Activated T-cell treated with anti-CD3 and anti-CD28 coated beads for 4 hours (primary cell): Measurements from ENCODE around the gene ZDHHC5.
"Not testable (repeated sequence)": the region's sequence is repeated elsewhere in the genome, so short reads cannot be mapped to it uniquely, and the experiment has no call there.

Experiments
- DNase-seq: peaks from one replicate; pipeline ENCODE4 v3.0.0-alpha.2; 2020

Gene ZDHHC5

GRCh38 chr11:57668434-57668782 lies 494 bp downstream of the ZDHHC5 start:
- no peak for DNase-seq

- DNase-seq, result no peak
Observed at GRCh38 chr11:57674251-57674650, 6.3 kb downstream of the ZDHHC5 start.

- DNase-seq, result no peak
Observed at GRCh38 chr11:57675176-57675941, 7.4 kb downstream of the ZDHHC5 start.

- no peak for DNase-seq
Observed at GRCh38 chr11:57679396-57679795, 11.5 kb downstream of the ZDHHC5 start.

GRCh38 chr11:57680552-57680874 lies 12.6 kb downstream of the ZDHHC5 start:
- DNase-seq, result no peak

- no peak for DNase-seq
Observed at GRCh38 chr11:57681168-57681567, 13.3 kb downstream of the ZDHHC5 start.

- not testable (repeated sequence) for DNase-seq
Observed at GRCh38 chr11:57690474-57690873, 22.6 kb downstream of the ZDHHC5 start.

GRCh38 chr11:57698843-57699365 lies 31.0 kb downstream of the ZDHHC5 start:
- no peak for DNase-seq

GRCh38 chr11:57699813-57700212 lies 31.9 kb downstream of the ZDHHC5 start:
- DNase-seq, result no peak

- no peak for DNase-seq
Observed at GRCh38 chr11:57700425-57700824, 32.5 kb downstream of the ZDHHC5 start.

- no peak for DNase-seq
Observed at GRCh38 chr11:57703341-57703740, 35.4 kb downstream of the ZDHHC5 start.

GRCh38 chr11:57704932-57705331 lies 37.0 kb downstream of the ZDHHC5 start:
- DNase-seq, result no peak

- not testable (repeated sequence) for DNase-seq
Observed at GRCh38 chr11:57705432-57705831, 37.5 kb downstream of the ZDHHC5 start.

- no peak for DNase-seq
Observed at GRCh38 chr11:57709802-57710367, 42.0 kb downstream of the ZDHHC5 start.

- DNase-seq, result peak; percentile 65
Observed at GRCh38 chr11:57711414-57712255, 43.7 kb downstream of the ZDHHC5 start, which contains the start of gene MED19. Gene MED19 (minus strand): TSS chr11:57712215. CDS start chr11:57712179, 36 bp downstream.

GRCh38 chr11:57712256-57713150 lies 44.6 kb downstream of the ZDHHC5 start, which contains the start of gene TMX2:
Gene TMX2 (plus strand): TSS chr11:57712593. CDS start chr11:57712619, 26 bp downstream.
- peak; percentile 82 for DNase-seq

GRCh38 chr11:57713835-57714234 lies 45.9 kb downstream of the ZDHHC5 start:
- no peak for DNase-seq

- not testable (repeated sequence) for DNase-seq
Observed at GRCh38 chr11:57716726-57717125, 48.8 kb downstream of the ZDHHC5 start.

- no peak for DNase-seq
Observed at GRCh38 chr11:57727185-57727584, 59.3 kb downstream of the ZDHHC5 start.

GRCh38 chr11:57728829-57729228 lies 60.9 kb downstream of the ZDHHC5 start:
- DNase-seq, result no peak

GRCh38 chr11:57729479-57729878 lies 61.6 kb downstream of the ZDHHC5 start:
- no peak for DNase-seq

- no peak for DNase-seq
Observed at GRCh38 chr11:57732661-57733060, 64.7 kb downstream of the ZDHHC5 start.
